ENCODE results near the gene SEMA6B.
"Not testable (repeated sequence)": the region's sequence is repeated elsewhere in the genome, so short reads cannot be mapped to it uniquely, and the experiment has no call there.

The SEMA6B gene, protein sequence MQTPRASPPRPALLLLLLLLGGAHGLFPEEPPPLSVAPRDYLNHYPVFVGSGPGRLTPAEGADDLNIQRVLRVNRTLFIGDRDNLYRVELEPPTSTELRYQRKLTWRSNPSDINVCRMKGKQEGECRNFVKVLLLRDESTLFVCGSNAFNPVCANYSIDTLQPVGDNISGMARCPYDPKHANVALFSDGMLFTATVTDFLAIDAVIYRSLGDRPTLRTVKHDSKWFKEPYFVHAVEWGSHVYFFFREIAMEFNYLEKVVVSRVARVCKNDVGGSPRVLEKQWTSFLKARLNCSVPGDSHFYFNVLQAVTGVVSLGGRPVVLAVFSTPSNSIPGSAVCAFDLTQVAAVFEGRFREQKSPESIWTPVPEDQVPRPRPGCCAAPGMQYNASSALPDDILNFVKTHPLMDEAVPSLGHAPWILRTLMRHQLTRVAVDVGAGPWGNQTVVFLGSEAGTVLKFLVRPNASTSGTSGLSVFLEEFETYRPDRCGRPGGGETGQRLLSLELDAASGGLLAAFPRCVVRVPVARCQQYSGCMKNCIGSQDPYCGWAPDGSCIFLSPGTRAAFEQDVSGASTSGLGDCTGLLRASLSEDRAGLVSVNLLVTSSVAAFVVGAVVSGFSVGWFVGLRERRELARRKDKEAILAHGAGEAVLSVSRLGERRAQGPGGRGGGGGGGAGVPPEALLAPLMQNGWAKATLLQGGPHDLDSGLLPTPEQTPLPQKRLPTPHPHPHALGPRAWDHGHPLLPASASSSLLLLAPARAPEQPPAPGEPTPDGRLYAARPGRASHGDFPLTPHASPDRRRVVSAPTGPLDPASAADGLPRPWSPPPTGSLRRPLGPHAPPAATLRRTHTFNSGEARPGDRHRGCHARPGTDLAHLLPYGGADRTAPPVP

DNA sequence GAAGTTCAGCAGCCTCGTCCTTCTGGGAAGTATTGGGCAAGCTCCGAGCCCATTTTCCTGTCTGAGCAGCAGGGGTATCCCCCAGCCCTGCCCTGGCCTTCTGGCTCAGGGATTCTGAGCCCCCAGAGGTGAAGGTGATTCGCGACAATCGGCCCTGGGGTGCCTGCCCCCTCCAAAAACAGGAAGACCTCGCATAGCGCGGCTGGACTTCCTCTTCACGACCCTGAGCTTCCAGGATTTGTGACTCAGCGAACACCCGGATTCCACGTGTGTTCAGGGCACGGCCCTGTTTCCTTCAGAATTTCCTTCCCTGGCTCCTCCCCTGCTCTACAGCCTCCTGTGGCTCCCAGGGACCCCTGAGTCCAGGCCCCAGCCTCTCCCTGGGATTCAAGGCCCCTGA is at the start of gene SEMA6B:
Gene SEMA6B, minus strand, starts transcription at position 116 of the 400 bp plus-strand sequence. CDS start 1,227 bp downstream, outside the sequence.
- no peak for DNase-seq (ENCODE audit: low read depth, low spot score)

DNA sequence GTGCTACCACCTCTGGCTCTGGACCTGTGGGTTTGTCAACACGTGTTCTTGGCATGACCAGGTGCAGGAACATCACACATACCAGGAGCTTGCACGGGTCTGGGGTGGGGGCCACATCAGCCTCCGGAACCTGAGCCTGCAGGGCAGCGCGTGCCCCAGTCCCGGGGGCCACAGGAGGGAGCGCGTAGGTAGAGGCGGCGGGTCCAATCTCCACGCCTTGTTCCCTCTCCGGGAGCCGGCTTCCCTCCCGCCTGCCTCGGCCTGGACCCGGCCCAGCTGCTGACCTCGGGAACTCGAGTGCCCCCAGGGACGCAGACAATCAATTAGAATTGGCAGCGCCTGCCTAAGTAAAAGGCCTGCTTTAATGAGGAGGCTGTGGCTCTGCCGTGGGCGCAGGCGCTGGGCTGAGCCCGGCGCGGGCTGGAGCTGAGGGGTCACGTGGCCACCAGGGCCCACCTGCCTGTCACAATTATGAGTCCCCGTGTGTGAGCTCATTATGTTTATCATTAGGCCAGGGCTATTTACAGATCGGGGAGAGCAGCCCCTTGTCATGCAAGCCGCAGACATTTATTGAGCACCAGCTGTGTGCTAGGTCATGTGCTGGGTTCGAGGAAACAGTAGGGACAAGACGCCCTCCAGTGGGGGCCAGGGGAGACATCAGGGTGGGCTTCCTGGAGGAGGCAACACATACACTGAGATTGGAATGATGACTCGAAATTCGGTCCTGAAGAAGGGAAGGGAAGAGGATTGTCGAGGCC is 47.6 kb upstream of the SEMA6B start:
- no peak for DNase-seq (ENCODE audit: low read depth, low spot score)

DNA sequence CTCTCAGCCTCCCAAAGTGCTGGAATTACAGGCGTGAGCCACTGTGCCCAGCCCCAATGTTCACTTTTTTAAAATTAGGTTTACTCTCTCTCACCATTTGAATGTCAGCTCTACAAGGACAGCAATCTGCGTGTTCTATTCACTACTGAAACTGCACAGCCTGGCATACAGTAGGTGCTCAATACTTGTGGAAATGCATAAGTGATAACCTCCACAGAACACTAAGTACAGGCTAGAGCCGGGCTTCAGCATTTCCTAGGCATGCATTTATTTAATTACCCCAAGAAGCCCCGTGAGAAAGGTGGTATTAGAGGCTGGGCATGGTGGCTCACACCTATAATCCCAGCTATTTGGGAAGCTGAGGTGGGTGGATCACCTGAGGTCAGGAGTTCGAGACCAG is 46.7 kb upstream of the SEMA6B start:
- no peak for DNase-seq (ENCODE audit: low read depth, low spot score)

DNA sequence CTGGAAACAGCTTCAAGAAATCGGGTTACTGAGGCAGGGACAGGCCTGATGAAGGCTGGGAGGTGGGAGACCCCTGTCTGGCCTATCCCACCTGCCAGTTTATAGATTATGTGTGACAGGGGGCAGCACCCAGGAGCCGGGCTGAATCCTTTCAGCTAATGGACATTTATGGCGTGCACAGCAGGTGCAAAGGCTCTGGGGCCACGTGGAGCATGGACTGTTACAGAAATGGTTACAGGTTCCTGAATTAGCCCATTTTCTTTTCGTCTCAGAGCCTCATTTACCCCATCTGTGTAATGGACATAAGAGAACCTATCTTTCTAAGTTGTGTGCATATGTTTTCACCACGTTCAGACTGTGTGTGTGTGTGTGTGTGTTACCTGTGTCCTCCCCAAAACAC is 45.4 kb upstream of the SEMA6B start:
- no peak for DNase-seq (ENCODE audit: low read depth, low spot score)

DNA sequence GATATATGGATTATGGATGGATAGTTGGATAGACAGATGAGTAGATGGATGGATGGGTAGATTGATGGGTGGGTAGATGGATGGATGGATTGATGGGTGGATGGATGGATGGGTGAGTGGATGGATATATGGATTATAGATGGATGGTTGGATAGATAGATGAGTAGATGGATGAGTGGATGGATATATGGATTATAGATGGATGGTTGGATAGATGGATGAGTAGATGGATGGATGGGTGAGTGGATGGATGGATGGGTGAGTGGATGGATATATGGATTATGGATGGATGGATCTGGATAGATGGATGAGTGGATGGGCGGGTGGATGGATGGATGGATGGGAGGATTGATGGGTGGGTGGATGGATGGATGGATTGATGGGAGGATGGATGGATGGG is 43.4 kb upstream of the SEMA6B start:
- no peak for DNase-seq (ENCODE audit: low read depth, low spot score)

DNA sequence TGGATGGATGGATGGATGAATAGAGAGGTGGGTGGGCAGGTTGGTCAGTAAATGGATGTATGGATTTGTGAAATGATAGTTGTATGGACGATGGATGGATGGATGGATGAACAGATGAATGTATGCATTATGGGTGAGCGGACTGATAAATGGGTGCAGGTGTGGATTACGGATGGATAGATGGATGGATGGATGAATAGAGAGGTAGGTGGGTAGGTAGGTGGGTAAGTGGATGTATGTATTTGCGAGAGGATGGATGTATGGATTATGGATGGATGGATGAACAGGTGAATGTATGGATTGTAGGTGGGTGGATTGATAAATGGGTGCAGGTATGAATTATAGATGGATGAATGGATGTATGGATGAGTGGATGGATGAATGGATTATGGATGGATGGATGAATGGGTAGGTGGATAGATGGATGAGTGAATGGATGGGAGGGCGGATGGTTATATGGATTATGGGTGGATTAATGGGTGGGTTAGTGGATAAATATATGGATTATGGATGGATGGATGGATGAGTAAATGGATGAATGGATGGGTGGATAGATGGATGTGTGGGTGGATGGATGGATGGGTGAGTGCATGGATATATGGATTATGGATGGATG is 42.8 kb upstream of the SEMA6B start:
- no peak for DNase-seq (ENCODE audit: low read depth, low spot score)

DNA sequence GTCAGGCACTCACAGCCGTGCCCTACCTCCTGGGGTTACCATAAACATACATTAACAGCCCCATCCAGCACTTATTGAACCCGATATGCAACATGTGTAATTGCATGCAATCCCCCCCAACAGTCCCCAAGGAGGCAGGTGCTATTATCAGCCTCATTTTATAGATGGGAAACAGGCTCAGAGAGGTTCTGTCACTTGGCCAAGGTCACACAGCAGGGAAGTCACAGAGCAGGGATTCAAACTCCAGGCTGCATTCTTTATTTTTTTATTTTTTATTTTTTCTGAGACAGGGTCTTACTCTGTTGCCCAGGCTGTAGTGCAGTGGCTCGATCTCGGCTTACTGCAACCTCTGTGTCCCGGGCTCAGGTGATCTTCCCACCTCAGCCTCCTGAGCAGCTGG is 41.4 kb upstream of the SEMA6B start:
- DNase-seq (ENCODE audit: low read depth, low spot score) = no peak

DNA sequence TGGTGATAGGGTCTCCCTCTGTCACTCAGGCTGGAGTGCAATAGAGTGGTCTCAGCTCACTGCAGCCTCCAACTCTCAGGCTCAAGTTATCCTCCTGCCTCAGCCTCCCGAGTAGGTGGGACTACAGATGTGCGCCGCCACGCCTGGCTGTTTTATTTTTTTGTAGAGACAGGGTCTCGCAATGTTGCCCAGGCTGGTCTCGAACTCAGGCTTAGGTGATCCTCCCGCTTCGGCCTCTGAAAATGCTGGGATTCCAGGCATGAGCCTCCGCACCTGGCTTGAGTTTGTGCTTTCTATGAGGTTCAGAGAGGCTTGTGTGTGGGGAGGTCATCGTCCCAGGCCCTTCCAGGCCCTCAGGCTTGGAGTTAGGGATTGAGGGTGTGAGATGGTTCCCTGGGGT is 40.6 kb upstream of the SEMA6B start:
- DNase-seq (ENCODE audit: low read depth, low spot score) = no peak

DNA sequence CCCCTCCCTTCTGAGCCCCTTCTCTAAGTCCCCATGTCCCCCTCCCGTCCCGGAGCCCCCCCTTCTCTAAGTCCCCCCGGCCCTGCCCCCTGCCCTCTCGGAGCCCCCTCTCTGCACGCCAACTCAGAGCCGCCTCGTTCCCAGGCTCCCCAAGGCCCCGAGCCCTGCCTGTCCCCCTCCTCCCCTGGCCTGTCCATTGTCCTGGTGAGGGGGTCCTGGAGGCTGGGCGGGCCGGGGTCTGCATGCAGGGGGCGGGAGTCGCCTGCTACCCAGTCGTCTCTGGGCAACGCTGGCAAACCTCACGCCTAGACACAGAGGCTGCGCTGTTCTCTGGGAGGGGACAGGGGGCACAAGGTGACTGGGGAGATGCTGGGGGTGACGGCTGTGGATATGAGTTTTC is 39.2 kb upstream of the SEMA6B start:
- DNase-seq (ENCODE audit: low read depth, low spot score) = no peak

DNA sequence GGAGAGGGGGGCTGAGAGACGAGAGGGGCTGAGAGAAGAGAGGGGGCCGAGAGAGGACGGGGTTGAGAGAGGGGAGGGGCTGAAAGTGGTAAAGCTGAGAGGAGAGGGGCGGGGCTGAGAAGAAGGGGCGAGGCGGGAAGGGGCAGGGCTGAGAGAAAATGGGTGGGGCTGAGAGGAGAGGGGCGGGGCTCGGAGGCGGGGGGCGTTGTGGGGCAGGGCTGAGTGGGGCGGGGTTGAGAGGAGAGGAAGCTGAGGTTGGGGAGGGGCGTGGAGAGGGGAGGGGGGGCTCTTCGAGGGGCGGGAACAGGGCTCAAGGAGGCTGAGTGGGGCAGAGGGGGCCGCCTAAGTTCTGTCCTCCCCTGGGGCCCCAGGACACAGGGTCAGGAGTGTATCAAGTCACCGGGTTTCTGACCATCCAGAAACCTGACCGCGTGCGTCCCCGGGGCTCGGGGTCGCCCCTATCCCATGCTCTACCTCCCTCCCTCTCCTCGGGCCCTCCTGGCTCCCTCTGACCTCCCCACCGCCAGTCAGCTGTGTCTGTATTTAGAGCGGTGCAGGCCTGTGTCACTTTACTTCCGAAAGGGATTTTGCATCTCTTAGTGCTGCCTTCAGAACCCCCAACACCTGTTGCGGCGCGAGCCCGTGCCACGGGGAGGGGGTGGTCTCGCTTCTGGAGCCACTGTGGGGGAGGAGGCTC is 38.6 kb upstream of the SEMA6B start:
- DNase-seq (ENCODE audit: low read depth, low spot score) = no peak

DNA sequence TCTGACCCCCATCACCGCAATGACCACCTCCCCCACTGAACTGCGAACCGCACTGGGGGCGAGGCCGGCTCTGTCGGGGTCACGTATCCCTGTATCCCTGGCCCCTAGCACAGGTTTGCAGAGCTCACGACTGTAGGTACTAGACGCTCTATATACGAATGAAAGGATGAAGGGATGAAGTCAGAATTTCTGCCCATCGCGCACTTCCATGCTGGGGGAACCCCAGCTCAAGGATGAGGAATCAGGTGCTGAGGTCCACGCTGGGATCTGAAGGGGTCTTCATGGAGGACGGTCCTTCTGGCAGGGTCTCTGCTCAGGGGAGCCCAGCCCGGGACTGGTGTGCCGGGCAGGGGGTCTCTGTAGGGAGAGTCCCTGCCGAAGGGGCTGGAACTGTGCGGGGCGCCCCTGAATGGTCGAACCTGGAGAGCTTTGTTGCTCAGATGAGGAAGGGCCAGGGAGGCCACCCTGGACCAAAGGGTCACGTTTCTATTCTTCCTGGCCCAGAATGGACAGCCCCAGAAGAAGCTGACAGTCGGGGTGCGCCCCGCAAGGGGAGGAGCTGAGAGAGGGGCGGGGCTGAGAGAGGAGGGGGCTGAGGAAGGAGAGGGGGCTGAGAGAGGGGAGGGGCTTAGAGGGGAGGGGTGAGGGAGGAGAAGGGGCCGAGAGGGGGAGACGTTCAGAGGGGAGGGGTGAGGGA is 37.9 kb upstream of the SEMA6B start:
- no peak for DNase-seq (ENCODE audit: low read depth, low spot score)

DNA sequence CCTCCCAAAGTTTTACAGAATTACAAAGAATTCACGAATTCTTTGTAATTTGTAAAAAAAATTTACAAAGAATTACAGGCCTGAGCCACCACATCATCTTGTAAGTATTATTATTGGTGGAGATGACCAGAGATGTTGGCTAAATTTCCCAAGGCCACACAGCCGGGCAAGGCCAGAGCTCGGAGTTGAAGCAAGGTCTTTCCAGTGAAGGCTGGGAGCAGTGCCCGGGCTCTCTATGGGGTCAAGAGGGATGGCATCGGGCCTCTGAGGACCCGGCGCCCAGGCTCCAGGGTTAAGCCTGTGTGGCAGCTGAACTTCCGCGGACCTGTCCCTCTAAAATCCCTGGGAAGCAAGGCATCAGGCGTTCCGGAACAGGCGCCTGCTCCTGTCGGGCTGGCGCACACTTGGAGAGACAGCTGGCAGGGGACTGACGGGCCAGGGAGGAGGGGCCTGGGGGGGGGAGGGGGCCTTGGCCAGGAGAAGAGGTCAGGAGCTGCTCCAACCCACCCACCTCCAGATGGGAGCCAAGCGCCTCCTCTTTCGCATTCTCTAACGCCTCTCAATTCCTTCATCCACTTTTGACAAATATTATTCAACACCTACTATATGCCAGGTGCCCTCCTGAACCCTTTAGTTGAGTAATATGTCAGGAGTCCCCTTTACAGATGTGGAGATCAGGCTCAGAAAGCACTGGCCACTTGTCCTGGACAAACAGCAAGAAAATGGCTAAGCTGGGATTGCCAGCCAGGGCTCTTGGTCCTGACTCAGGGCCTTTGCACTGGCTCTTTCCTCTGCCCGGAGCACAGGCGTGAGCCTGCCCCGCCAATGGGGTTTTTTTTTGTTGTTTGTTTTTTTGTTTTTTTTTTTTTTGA is 36.8 kb upstream of the SEMA6B start:
- no peak for DNase-seq (ENCODE audit: low read depth, low spot score)

DNA sequence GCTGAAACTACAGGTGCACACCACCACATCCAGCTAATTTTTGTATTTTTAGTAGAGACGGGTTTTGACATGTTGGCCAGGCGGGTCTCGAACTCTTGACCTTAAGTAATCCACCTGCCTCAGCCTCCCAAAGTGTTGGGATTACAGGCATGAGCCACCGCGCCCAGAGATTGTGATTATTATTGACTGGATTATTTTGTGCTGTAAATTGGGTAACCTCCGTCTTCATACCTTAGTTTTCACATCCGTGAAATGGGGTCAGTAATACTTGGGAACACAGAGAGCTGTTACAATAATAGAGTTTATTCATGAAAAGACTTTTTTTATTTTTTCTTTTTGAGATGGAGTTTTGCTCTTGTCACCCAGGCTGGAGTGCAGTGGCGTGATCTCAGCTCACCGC is 35.7 kb upstream of the SEMA6B start:
- DNase-seq (ENCODE audit: low read depth, low spot score) = not testable (repeated sequence)

DNA sequence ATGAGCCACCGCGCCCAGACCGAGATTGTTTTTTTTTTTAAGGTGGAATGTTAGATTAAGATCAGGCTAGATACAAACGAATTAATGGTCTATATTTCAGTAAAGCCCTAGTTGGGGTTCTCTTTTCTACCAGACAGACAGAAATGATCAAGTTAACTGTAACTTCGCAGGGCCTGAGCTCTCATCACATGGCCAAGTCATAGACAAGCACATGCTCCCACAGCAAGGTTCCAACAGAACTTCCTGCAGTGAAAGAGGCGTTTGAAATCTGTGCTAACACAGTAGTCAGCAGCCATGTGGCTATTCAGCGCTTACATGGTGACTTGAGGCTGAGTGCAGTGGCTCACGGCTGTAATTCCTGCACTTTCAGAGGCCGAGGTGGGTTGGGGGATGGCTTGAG is 34.7 kb upstream of the SEMA6B start:
- no peak for DNase-seq (ENCODE audit: low read depth, low spot score)

DNA sequence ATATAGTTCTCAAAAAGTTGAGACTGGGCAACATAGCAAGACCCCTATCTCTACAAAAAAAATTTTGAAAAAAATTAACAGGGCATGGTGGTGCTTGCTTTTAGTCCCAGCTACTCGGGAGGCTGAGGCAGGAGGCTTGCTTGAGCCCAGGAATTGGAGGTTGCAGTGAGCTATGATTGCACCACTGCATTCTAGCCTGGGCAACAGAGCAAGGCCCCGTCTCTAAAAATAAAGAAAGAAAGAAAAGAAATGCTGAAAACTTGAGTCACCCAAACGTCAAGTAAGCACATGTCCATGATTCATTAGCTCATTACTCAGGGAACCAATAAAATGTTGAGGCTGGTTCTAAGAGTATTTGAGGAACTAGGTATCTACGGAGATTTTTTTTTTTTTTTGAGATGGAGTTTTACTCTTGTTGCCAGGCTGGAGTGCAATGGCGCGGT is 33.9 kb upstream of the SEMA6B start:
- DNase-seq (ENCODE audit: low read depth, low spot score) = no peak

DNA sequence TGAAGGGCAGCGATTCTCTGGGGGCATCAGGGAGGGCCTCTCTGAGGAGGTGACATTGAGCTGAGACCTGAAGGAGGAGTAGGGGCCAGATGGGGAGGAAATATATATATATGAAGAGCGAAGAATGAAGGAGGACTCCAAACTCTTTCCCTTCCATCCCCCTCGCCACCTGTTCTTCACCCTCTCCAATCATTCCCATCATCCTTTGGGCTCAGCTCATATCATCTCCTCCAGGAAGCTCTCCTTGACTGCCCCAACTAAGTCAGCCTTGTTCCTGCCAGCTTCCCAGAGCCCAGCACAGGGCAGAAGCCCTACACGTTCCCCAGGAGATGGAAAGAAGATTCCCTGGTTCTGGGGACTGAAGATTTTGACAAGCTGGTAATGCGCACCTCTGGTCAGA is 33.0 kb upstream of the SEMA6B start:
- DNase-seq (ENCODE audit: low read depth, low spot score) = no peak

DNA sequence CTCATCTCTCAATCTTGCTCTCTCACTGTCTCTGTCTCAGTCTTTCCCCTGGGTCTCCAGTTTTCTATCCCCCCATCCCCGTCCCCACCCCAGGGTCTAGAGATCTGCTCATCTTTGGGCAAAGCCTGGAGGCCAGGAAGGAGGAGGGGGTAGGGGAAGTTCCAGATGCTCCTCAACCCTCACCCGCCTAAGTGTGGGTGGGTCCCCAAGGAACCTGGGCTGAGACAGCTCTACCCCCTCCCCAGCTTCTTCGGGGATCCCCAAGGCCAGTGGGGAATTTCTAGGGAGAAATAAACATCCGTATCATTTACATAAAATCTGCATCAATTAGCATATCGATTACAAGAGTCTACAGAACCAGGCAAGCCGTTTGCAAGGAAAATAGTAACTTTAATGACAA is 31.8 kb upstream of the SEMA6B start:
- no peak for DNase-seq (ENCODE audit: low read depth, low spot score)

DNA sequence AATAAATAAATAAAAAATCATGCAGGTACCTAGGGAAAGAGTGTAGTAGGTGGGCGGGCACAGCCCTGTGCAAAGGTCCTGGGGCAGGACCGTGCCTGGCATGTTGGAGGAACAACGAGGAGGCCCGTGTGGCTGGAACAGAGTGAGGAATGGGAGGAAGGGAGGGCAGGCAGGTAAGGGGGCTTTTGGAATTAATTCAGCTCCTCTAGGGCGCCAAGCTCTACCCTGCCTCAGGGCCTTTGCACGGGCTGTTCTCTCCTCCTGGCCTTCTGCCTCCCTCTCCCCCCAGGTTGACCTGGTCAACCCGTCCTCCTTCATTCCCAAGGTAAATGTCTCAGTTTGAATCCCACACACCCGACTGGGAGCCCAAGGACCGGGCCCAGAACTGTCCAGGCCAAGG is 31.1 kb upstream of the SEMA6B start:
- DNase-seq (ENCODE audit: low read depth, low spot score) = no peak

All from activated naive CD8-positive, alpha-beta T cell treated with anti-CD3 and anti-CD28 coated beads, Interleukin-2, amount 50 U/mL, for 16 hours (primary cell).